Tongue (tissue), 2 donors: Measurements from ENCODE around the gene OR5D13. TPM values are rescaled to one million over a fixed set of nuclear protein-coding genes. Genes with fewer than 3 reads are reported as not detected.

Source experiments
- DNase-seq: peaks from one replicate; pipeline ENCODE4 v3.0.0-alpha.2; 2015
- total RNA-seq: library from RNA; depleted of rRNA; stranded (reverse); fragments of >200 nt; gene quantifications from one replicate; pipeline ENCODE4 v1.2.3, GENCODE V29; 2014

OR5D13 gene
- not detected for total RNA-seq

GRCh38 chr11:55773138-55773537 is at the start of gene OR5D13:
OR5D13 (plus strand) TSS chr11:55773438; CDS start chr11:55773438, 0 bp downstream.
- DNase-seq = no peak

GRCh38 chr11:55726715-55727324 is 46.4 kb upstream of the OR5D13 start:
- DNase-seq = no peak

GRCh38 chr11:55732936-55733335 is 40.3 kb upstream of the OR5D13 start:
- DNase-seq = no peak

GRCh38 chr11:55791606-55792005 is 18.4 kb downstream of the OR5D13 start:
- DNase-seq = no peak

GRCh38 chr11:55793321-55793720 is 20.1 kb downstream of the OR5D13 start:
- DNase-seq = no peak

- no peak for DNase-seq
Observed at GRCh38 chr11:55795256-55795655, 22.0 kb downstream of the OR5D13 start, which contains the start of gene OR5D14. OR5D14 (plus strand) TSS chr11:55795556; CDS start chr11:55795556, 0 bp downstream.

GRCh38 chr11:55806248-55806647 is 33.0 kb downstream of the OR5D13 start:
- DNase-seq = no peak

- DNase-seq = no peak
Observed at GRCh38 chr11:55811067-55811466, 37.8 kb downstream of the OR5D13 start, which contains the start of gene OR5L1. OR5L1 (plus strand) TSS chr11:55811367; CDS start chr11:55811467, 100 bp downstream.

GRCh38 chr11:55819330-55819729 is 46.1 kb downstream of the OR5D13 start, which contains the start of gene OR5D18:
OR5D18 (plus strand) TSS chr11:55819630; CDS start chr11:55819630, 0 bp downstream.
- no peak for DNase-seq

Other genes starting within 250 kb of the OR5D13 start
- gene OR4C15, start 219.0 kb upstream of the OR5D13 start, total RNA-seq = not detected
- not detected for gene OR4C16, start 201.3 kb upstream of the OR5D13 start, total RNA-seq
- gene OR4C11, start 165.8 kb upstream of the OR5D13 start, total RNA-seq = not detected
- not detected for gene OR4P4, start 138.3 kb upstream of the OR5D13 start, total RNA-seq
- not detected for gene OR4S2, start 125.1 kb upstream of the OR5D13 start, total RNA-seq
- not detected for gene OR4C6, start 111.2 kb upstream of the OR5D13 start, total RNA-seq
- not detected for gene OR5D14, start 22.1 kb downstream of the OR5D13 start, total RNA-seq
- gene OR5L1, start 37.9 kb downstream of the OR5D13 start, total RNA-seq = not detected
- not detected for gene OR5D18, start 46.2 kb downstream of the OR5D13 start, total RNA-seq
- not detected for gene OR5L2, start 53.8 kb downstream of the OR5D13 start, total RNA-seq
- gene OR5D16, start 65.3 kb downstream of the OR5D13 start, total RNA-seq = not detected
- not detected for gene TRIM51, start 109.9 kb downstream of the OR5D13 start, total RNA-seq
- not detected for gene OR5W2, start 141.1 kb downstream of the OR5D13 start, total RNA-seq
- gene OR5I1, start 163.0 kb downstream of the OR5D13 start, total RNA-seq = not detected
- not detected for gene OR10AG1, start 196.5 kb downstream of the OR5D13 start, total RNA-seq
- gene OR5F1, start 221.2 kb downstream of the OR5D13 start, total RNA-seq = not detected